HepG2 (cell line): ENCODE measurements around the gene TXN. TPM values are rescaled to one million over a fixed set of nuclear protein-coding genes. Genes with fewer than 3 reads are reported as not detected.

ENCODE experiments used
- BCL6 ChIP-seq: IDR thresholded peaks from 2 replicates; pipeline ENCODE4 v1.6.1; 2016; ENCODE audit warnings: missing genetic modification reagents, missing compliant biosample characterization
- CHCHD3 ChIP-seq: sonication (generic); formaldehyde crosslinking; IDR thresholded peaks from 2 replicates; pipeline ENCODE4 v1.8.0; 2022; ENCODE audit warnings: mild to moderate bottlenecking, missing genetic modification reagents, moderate library complexity
- DDIT3 ChIP-seq: sonication (generic); formaldehyde crosslinking; IDR thresholded peaks from 2 replicates; pipeline ENCODE4 v1.4.0; 2020; ENCODE audit warnings: mild to moderate bottlenecking, missing genetic modification reagents
- DMTF1 ChIP-seq: sonication (generic); formaldehyde crosslinking; IDR thresholded peaks from 2 replicates; pipeline ENCODE4 v1.4.0; 2020; ENCODE audit warnings: mild to moderate bottlenecking, missing genetic modification reagents
- EZH2 ChIP-seq: conservative IDR thresholded peaks from 2 replicates; pipeline ENCODE4 v1.6.1; 2012; ENCODE audit warnings: mild to moderate bottlenecking, low read depth, low read length, moderate library complexity
- FOXJ3 ChIP-seq: sonication (generic); formaldehyde crosslinking; IDR thresholded peaks from 2 replicates; pipeline ENCODE4 v1.4.0; 2020; ENCODE audit warnings: missing genetic modification reagents, mild to moderate bottlenecking, borderline replicate concordance
- GPBP1L1 ChIP-seq: sonication (generic); formaldehyde crosslinking; IDR thresholded peaks from 2 replicates; pipeline ENCODE4 v1.5.0; 2020; ENCODE audit warnings: mild to moderate bottlenecking, missing genetic modification reagents
- IRF1 ChIP-seq: sonication (generic); formaldehyde crosslinking; IDR thresholded peaks from 2 replicates; pipeline ENCODE4 v1.4.0; 2020; ENCODE audit warnings: low read depth, mild to moderate bottlenecking, missing genetic modification reagents
- KDM3A ChIP-seq: IDR thresholded peaks from 2 replicates; pipeline ENCODE4 v1.6.1; 2018; ENCODE audit warnings: low read depth, missing compliant biosample characterization
- NCOR1 ChIP-seq: fragments of 200-600 bp; sonication (generic); IDR thresholded peaks from 2 replicates; pipeline ENCODE4 v1.7.0; 2017; ENCODE audit warnings: antibody characterized with exemption, low read length, borderline replicate concordance
- NONO ChIP-seq, 2 experiments: fragments of 450-650 bp in 1 of 2; sonication (generic) in 1 of 2; formaldehyde crosslinking in 1 of 2; IDR thresholded peaks in 1 of 2; conservative IDR thresholded peaks in 1 of 2; 2 replicates each; pipeline versions ENCODE4 v1.6.1 to v1.8.0; 2017 to 2022; ENCODE audit warnings: mild to moderate bottlenecking in 1 of 2, missing genetic modification reagents in 1 of 2, moderate library complexity in 1 of 2
- PREB ChIP-seq: sonication (generic); formaldehyde crosslinking; IDR thresholded peaks from 2 replicates; pipeline ENCODE4 v1.4.0; 2020; ENCODE audit warnings: missing genetic modification reagents
- RARG ChIP-seq: sonication (generic); formaldehyde crosslinking; IDR thresholded peaks from 2 replicates; pipeline ENCODE4 v1.4.0; 2020; ENCODE audit warnings: low read depth, mild to moderate bottlenecking, missing genetic modification reagents
- SKI ChIP-seq: fragments of 450-650 bp; IDR thresholded peaks from one replicate; pipeline ENCODE4 v1.6.1; 2018; ENCODE audit warnings: mild to moderate bottlenecking; ENCODE audit not compliant: partially characterized antibody
- TEAD3 ChIP-seq: optimal IDR thresholded peaks from 2 replicates; pipeline ENCODE3; 2016; ENCODE audit warnings: borderline replicate concordance
- THRA ChIP-seq: sonication (generic); formaldehyde crosslinking; IDR thresholded peaks from 2 replicates; pipeline ENCODE4 v1.4.0; 2020; ENCODE audit warnings: missing genetic modification reagents, borderline replicate concordance
- ZEB1 ChIP-seq: IDR thresholded peaks from 2 replicates; pipeline ENCODE4 v1.6.1; 2012; ENCODE audit warnings: mild to moderate bottlenecking, low read depth, inconsistent platforms; ENCODE audit not compliant: insufficient replicate concordance
- ZNF234 ChIP-seq: sonication (generic); formaldehyde crosslinking; conservative IDR thresholded peaks from 2 replicates; pipeline ENCODE4 v1.5.1; 2020; ENCODE audit warnings: mild to moderate bottlenecking, missing genetic modification reagents
- ZNF556 ChIP-seq: sonication (generic); formaldehyde crosslinking; IDR thresholded peaks from 2 replicates; pipeline ENCODE4 v1.4.0; 2020; ENCODE audit warnings: mild to moderate bottlenecking, missing genetic modification reagents, borderline replicate concordance
- ZNF619 ChIP-seq: sonication (generic); formaldehyde crosslinking; IDR thresholded peaks from 2 replicates; pipeline ENCODE4 v1.4.0; 2020; ENCODE audit warnings: mild to moderate bottlenecking, missing genetic modification reagents
- ZNF883 ChIP-seq: sonication (generic); formaldehyde crosslinking; IDR thresholded peaks from 2 replicates; pipeline ENCODE4 v1.5.1; 2020; ENCODE audit warnings: mild to moderate bottlenecking, missing genetic modification reagents; ENCODE audit errors: not compliant biosample characterization
- polyA plus RNA-seq, 8 experiments: library from polyadenylated mRNA; depleted of rRNA in 3 of 8; stranded (reverse) in 7 of 8; unstranded in 1 of 8; fragments of >200 nt; fragmentation: Illumina TruSeq in 4 of 8; extraction: Trizol in 4 of 8; gene quantifications; 2 replicates each; pipeline versions ENCODE4 v1.2.1 to v1.2.3, GENCODE V29; 2011 to 2016; ENCODE audit warnings: low read depth in 4 of 8, missing spikeins in 1 of 8, mixed read lengths in 1 of 8; ENCODE audit not compliant: insufficient read depth in 1 of 8
- total RNA-seq, 5 experiments: library from RNA; depleted of rRNA; stranded (reverse); fragments of >200 nt; fragmentation: Illumina TruSeq; extraction: Trizol; gene quantifications; 2 replicates each; pipeline ENCODE4 v1.2.3, GENCODE V29; 2016; ENCODE audit warnings: low read depth in 1 of 5

TXN gene
- total and polyA plus RNA-seq, 2 of the 13 experiments (the other 11 are each of a cell fraction or from before 2014, with no cell fraction given), result 364 to 470 TPM

- no peak for TF ChIP-seq DMTF1 (CRISPR knock-in tag)
- TF ChIP-seq TEAD3 (CRISPR knock-in tag), result peak; percentile 7
- peak; percentile 19 for TF ChIP-seq SKI
- no peak for TF ChIP-seq ZNF883 (CRISPR knock-in tag)
- no peak for TF ChIP-seq ZNF619 (CRISPR knock-in tag)
- TF ChIP-seq KDM3A (CRISPR knock-in tag), result 0 out of 2 replicates have a peak, but pooled peaks have one; percentile 21
- no peak for TF ChIP-seq THRA
- TF ChIP-seq NONO (IDR thresholded peaks at IDR 0.05), result no peak
- TF ChIP-seq NONO (CRISPR knock-in tag; conservative IDR thresholded peaks at IDR 0.05), result peak; percentile 52; the same call in 1 of the 2 replicates
- TF ChIP-seq BCL6 (CRISPR knock-in tag), result peak; percentile 27
- TF ChIP-seq FOXJ3 (CRISPR knock-in tag), result peak; percentile 25; the same call in 1 of the 2 replicates
- no peak for TF ChIP-seq GPBP1L1 (CRISPR knock-in tag)
- no peak for TF ChIP-seq IRF1 (CRISPR knock-in tag)
- no peak for TF ChIP-seq PREB (CRISPR knock-in tag)
- TF ChIP-seq NCOR1, result no peak
- TF ChIP-seq DDIT3 (CRISPR knock-in tag), result no peak
- no peak for TF ChIP-seq EZH2
- no peak for TF ChIP-seq ZEB1
- no peak for TF ChIP-seq CHCHD3 (CRISPR knock-in tag)
- no peak for TF ChIP-seq ZNF234
- TF ChIP-seq RARG (CRISPR knock-in tag), result no peak
- TF ChIP-seq ZNF556 (CRISPR knock-in tag), result peak; percentile 76; the same call in 1 of the 2 replicates
Observed at GRCh38 chr9:110197330-110198187, 58.7 kb downstream of the TXN start (continued).
